ENCODE data around the gene C11orf97. TPM values are rescaled to one million over a fixed set of nuclear protein-coding genes. Genes with fewer than 3 reads are reported as not detected.

Gene C11orf97
- total RNA-seq, 1 donor from 2014 or later, result not detected

DNA sequence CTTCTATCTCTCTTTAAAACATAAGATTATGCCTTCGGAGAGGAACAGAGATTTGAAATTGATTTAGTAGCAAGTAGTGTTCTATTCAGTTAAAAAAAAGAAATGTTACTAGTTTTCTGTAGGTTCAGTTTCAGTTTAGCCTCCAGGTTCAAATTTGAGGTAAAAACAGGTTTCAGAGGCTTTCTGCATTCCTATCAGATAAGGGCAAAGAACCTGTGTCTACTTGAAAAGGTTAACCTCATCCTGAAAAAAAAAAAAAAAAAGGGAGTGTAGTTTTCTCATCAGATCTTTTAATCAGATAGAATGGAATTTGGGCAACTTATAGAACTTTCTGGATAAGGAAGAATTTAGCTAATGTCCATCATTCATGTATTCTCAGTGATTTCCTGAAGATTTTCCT, 12.1 kb downstream of the C11orf97 start:
- ChIA-PET CTCF (no interaction called here), POLR2A (no interaction called here)
- intact Hi-C loops (cut with micrococcal nuclease), result no loop called here
- H3K27ac Mint-ChIP-seq, result no peak overlapping the region
- H3K9me3 Mint-ChIP-seq, result no peaks in the 10 kb centered on the region
- H3K4me1 Mint-ChIP-seq, result no peaks in the 10 kb centered on the region
- H3K4me3 Mint-ChIP-seq, result no peak overlapping the region
- ATAC-seq (ENCODE audit: low read depth), result no peak
- no peak for DNase-seq
- peaks cover 34% of the 10 kb centered on the region for H3K27me3 Mint-ChIP-seq
- TF ChIP-seq, protein P1, sequence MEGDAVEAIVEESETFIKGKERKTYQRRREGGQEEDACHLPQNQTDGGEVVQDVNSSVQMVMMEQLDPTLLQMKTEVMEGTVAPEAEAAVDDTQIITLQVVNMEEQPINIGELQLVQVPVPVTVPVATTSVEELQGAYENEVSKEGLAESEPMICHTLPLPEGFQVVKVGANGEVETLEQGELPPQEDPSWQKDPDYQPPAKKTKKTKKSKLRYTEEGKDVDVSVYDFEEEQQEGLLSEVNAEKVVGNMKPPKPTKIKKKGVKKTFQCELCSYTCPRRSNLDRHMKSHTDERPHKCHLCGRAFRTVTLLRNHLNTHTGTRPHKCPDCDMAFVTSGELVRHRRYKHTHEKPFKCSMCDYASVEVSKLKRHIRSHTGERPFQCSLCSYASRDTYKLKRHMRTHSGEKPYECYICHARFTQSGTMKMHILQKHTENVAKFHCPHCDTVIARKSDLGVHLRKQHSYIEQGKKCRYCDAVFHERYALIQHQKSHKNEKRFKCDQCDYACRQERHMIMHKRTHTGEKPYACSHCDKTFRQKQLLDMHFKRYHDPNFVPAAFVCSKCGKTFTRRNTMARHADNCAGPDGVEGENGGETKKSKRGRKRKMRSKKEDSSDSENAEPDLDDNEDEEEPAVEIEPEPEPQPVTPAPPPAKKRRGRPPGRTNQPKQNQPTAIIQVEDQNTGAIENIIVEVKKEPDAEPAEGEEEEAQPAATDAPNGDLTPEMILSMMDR (IDR thresholded peaks at IDR 0.05), result no peak
- no peaks in the 10 kb centered on the region for H3K36me3 Mint-ChIP-seq (ENCODE audit: low read depth)

DNA sequence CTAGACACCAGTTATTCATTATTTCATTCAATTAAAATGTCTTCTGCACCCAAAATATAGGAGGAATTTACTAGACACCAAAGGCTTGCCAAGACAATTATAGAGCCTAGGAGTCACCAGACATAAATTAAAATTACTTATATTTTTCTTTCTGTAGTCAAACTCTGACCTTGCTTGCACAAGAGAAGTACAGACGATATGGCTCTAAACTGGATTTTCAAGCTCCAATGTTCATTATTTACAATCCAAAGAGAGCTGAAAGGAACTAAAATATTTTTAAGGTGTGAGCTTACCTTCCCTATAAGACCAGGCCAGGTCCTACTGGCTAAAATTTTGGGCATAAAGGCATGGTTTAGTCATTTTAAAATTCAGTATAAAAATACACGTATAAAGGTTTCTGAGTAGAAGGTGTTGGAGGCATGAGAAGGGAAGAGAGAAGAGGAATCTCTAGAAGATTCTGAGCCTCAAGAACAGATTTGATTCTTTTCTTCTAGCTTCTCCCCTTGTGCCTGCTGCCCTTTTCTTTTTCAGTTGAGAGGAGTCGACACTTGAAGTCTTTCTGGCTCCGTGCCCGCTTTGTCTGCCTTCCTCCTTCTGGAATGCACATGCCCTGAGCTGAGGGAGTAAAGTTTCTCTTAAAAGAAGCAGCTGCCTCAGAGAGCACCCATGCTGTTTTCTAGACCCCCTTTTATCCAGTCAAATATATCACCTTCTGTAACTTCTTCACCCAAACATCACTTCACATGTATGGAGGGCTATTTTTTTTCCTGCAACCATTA, 13.5 kb downstream of the C11orf97 start:
- Mint-ChIP-seq H3K27ac (no peak overlapping the region), H3K27me3 (peaks cover 40% of the 10 kb centered on the region), H3K9me3 (no peaks in the 10 kb centered on the region), H3K36me3 (ENCODE audit: low read depth) (no peaks in the 10 kb centered on the region), H3K4me3 (no peak overlapping the region), H3K4me1 (no peaks in the 10 kb centered on the region)
- ATAC-seq (ENCODE audit: low read depth), result no peak
- intact Hi-C loops (cut with micrococcal nuclease), result no loop called here
- no peak for DNase-seq
- TF ChIP-seq, protein P1 (IDR thresholded peaks at IDR 0.05), result no peak
- CTCF ChIA-PET, result no interaction called here
- POLR2A ChIA-PET, result interaction anchor here (0.6 kb wide), 1 partner anchor 81 kb away, joined by 4 read pairs; no protein-coding TSS in a partner anchor

DNA sequence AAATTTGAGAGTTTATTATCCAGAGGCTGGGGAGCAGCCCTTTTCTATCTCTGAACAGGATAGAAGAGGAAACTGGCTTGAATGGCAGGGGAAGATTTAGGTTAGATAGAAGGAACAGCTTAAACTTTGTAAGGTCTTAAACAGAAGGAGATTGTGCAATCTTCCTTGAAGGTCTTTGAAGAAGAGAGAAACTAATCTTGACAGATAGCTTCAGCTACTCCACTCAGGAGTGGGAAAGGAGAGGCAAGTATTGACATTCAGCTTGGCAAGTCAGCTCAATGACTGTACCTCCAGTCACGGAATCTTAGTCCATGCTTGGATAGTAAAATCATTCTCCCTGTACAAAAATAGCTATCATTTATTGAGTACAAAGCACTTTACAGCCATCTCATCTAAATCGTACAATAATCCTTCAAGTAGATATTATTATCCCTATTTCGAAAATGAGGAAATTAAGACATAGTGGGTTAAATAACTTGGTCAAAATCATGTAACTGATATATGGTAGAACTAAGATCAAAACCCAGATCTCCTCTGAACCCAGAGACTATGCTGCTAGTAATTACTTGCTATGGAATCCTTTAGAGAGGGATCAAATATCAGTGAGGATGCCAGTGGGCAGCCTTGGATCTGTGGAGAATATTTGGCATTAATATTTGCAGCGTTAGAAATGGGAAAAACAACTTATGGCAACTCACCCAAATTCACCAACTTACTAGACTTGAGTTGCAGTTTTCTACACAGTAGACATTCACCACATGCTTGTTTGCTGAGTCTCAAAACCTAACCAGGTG, 14.6 kb downstream of the C11orf97 start:
- intact Hi-C loops (cut with micrococcal nuclease), result no loop called here
- Mint-ChIP-seq H3K4me1 (no peaks in the 10 kb centered on the region), H3K27ac (no peak overlapping the region), H3K36me3 (ENCODE audit: low read depth) (no peaks in the 10 kb centered on the region), H3K27me3 (peaks cover 45% of the 10 kb centered on the region), H3K4me3 (no peak overlapping the region), H3K9me3 (no peaks in the 10 kb centered on the region)
- TF ChIP-seq, protein P1 (IDR thresholded peaks at IDR 0.05), result no peak
- ATAC-seq (ENCODE audit: low read depth), result no peak
- ChIA-PET CTCF (interaction anchor here (0.6 kb wide), 1 partner anchor 10 kb away, joined by 3 read pairs; no protein-coding TSS in a partner anchor), POLR2A (no interaction called here)
- DNase-seq, result no peak

DNA sequence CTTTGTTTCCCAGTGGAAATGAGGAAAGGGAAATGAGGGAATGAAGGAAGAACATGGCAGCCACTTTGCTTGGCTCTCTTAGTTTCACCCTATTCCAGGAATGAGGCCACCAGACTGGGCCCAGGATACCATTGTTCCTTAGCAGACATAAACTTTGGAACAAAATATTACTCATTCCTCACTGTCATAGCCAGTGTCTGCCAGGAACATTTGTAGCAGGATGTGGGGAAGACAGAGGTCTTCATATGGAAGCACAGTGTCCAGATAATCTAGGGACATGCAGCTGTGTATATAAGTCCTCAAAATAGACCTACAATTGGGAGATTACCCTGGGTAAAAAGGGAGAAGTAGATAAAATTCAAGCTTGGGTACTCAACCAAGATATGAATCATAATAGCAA, 16.3 kb downstream of the C11orf97 start:
- Mint-ChIP-seq H3K9me3 (no peaks in the 10 kb centered on the region), H3K27ac (no peak overlapping the region), H3K4me3 (no peak overlapping the region), H3K4me1 (no peaks in the 10 kb centered on the region), H3K36me3 (ENCODE audit: low read depth) (no peaks in the 10 kb centered on the region), H3K27me3 (peaks cover 40% of the 10 kb centered on the region)
- DNase-seq (no peak), ATAC-seq (ENCODE audit: low read depth) (no peak)
- POLR2A ChIA-PET, result no interaction called here
- intact Hi-C loops (cut with micrococcal nuclease), result no loop called here
- CTCF ChIA-PET, result no interaction called here
- TF ChIP-seq, protein P1 (IDR thresholded peaks at IDR 0.05), result no peak

DNA sequence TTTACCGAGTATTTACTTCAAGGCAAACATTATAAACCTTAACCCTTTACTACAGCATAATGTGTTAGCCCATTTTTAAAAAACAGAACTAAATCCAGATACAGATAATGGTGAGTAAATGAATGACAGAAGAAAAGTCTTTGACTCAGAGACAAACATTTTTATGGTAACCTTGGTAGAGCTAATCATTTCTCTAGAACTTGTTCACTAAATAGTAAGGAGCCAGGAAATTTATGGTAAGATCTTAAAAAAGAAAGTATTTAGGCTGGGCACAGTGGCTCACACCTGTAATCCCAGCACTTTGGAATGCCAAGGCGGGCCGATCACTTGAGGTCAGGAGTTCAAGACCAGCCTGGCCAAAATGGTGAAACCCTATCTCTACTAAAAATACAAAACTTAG, 19.9 kb downstream of the C11orf97 start:
- no peaks in the 10 kb centered on the region for H3K36me3 Mint-ChIP-seq (ENCODE audit: low read depth)
- H3K27me3 Mint-ChIP-seq, result peaks cover 26% of the 10 kb centered on the region
- CTCF ChIA-PET, result no interaction called here
- intact Hi-C loops (cut with micrococcal nuclease), result no loop called here
- DNase-seq (no peak), ATAC-seq (ENCODE audit: low read depth) (no peak)
- POLR2A ChIA-PET, result no interaction called here
- H3K4me1 Mint-ChIP-seq, result no peaks in the 10 kb centered on the region
- no peak overlapping the region for H3K4me3 Mint-ChIP-seq
- H3K27ac Mint-ChIP-seq, result no peak overlapping the region
- no peaks in the 10 kb centered on the region for H3K9me3 Mint-ChIP-seq
- TF ChIP-seq, protein P1 (IDR thresholded peaks at IDR 0.05), result no peak
